Activated CD4-positive, CD25-positive, alpha-beta regulatory T cell treated with anti-CD3 and anti-CD28 coated beads, Interleukin-2, amount 50 U/mL, for 72 hours (primary cell): Measurements from ENCODE around the gene CLPX.
A peak's percentile ranks its signal among the peaks of the same experiment; 100 is the strongest.
"Not testable (repeated sequence)": the region's sequence is repeated elsewhere in the genome, so short reads cannot be mapped to it uniquely, and the experiment has no call there.

ENCODE experiments used
- DNase-seq: peaks from one replicate; pipeline ENCODE4 v3.0.0; 2021

The CLPX gene

GRCh38 chr15:65184868-65185717 is at the start of gene CLPX:
Gene CLPX (minus strand): TSS chr15:65185342. CDS start chr15:65185153, 189 bp downstream.
- peak; percentile 88 for DNase-seq

- no peak for DNase-seq
Observed at GRCh38 chr15:65233696-65234095, 48.6 kb upstream of the CLPX start.

- DNase-seq: no peak
Observed at GRCh38 chr15:65232520-65232919, 47.4 kb upstream of the CLPX start.

- DNase-seq: no peak
Observed at GRCh38 chr15:65231306-65231705, 46.2 kb upstream of the CLPX start.

GRCh38 chr15:65226901-65227300 is 41.8 kb upstream of the CLPX start:
- DNase-seq: not testable (repeated sequence)

GRCh38 chr15:65226221-65226620 is 41.1 kb upstream of the CLPX start:
- no peak for DNase-seq

GRCh38 chr15:65223996-65224395 is 38.9 kb upstream of the CLPX start:
- no peak for DNase-seq

- DNase-seq: no peak
Observed at GRCh38 chr15:65222891-65223290, 37.7 kb upstream of the CLPX start.

- no peak for DNase-seq
Observed at GRCh38 chr15:65221697-65222096, 36.6 kb upstream of the CLPX start.

- DNase-seq: no peak
Observed at GRCh38 chr15:65219137-65219536, 34.0 kb upstream of the CLPX start.

- no peak for DNase-seq
Observed at GRCh38 chr15:65217526-65218482, 32.7 kb upstream of the CLPX start.

GRCh38 chr15:65215496-65215895 is 30.4 kb upstream of the CLPX start:
- DNase-seq: no peak

- no peak for DNase-seq
Observed at GRCh38 chr15:65214010-65214409, 28.9 kb upstream of the CLPX start.

- no peak for DNase-seq
Observed at GRCh38 chr15:65213241-65213640, 28.1 kb upstream of the CLPX start.

- DNase-seq: no peak
Observed at GRCh38 chr15:65212097-65212496, 27.0 kb upstream of the CLPX start.

- no peak for DNase-seq
Observed at GRCh38 chr15:65211482-65211982, 26.4 kb upstream of the CLPX start.

- no peak for DNase-seq
Observed at GRCh38 chr15:65210770-65211481, 25.8 kb upstream of the CLPX start, which contains the start of gene CILP. Gene CILP (minus strand): TSS chr15:65211473. CDS start chr15:65209755, 1,718 bp downstream.

- no peak for DNase-seq
Observed at GRCh38 chr15:65209701-65210643, 24.8 kb upstream of the CLPX start.

GRCh38 chr15:65208647-65209046 is 23.5 kb upstream of the CLPX start:
- no peak for DNase-seq

GRCh38 chr15:65207280-65207840 is 22.2 kb upstream of the CLPX start:
- DNase-seq: no peak

- DNase-seq: no peak
Observed at GRCh38 chr15:65206750-65207149, 21.6 kb upstream of the CLPX start.
